K562 (cell line): ENCODE measurements around the gene IGF2. TPM values are rescaled to one million over a fixed set of nuclear protein-coding genes. Genes with fewer than 3 reads are reported as not detected.
A peak's percentile ranks its signal among the peaks of the same experiment; 100 is the strongest.

Experiments used
- ATAC-seq: fragments of 200-7000 bp; cut with Tn5 transposase; 3 replicates; pipeline ENCODE4 v1.9.1; 2020; ENCODE audit warnings: moderate library complexity
- BruUV-seq: library from RNA; stranded (reverse); fragments of 400-500 nt; replicated peaks from 2 replicates; lab custom pipeline; 2021; lab: Mats Ljungman, UMichigan
- CTCF ChIA-PET: fragments of 300-600 bp; formaldehyde crosslinking; extraction: SDS; loops from one replicate; lab custom pipeline; 2021; ENCODE audit warnings: low intra/inter-chr PET ratio; lab: Yijun Ruan, JAX
- POLR2A ChIA-PET: fragments of 300-600, 350-650 bp; sonication (Branson Sonifier 250); formaldehyde crosslinking; extraction: SDS; loops from one replicate; lab custom pipeline; 2021; ENCODE audit warnings: antibody characterized with exemption, inconsistent platforms; lab: Yijun Ruan, JAX
- DNase-seq, 4 experiments: peaks; one replicate each; pipeline versions ENCODE4 v3.0.0 to v3.0.0-alpha.2; 2011 to 2018; ENCODE audit warnings: low spot score in 3 of 4, mixed read lengths in 3 of 4; ENCODE audit errors: extremely low read depth in 1 of 4
- FAIRE-seq: peaks from 2 replicates; lab custom pipeline; 2011; peaks lifted over from hg19 to GRCh38; lab: Jason Lieb, UNC
- H2AFZ ChIP-seq: 2 replicates; pipeline ENCODE4 v1.6.0; 2011; ENCODE audit warnings: low read depth, low read length, control low read depth, inconsistent platforms
- H3K27ac ChIP-seq: fragments of 200-600 bp; 3 replicates; pipeline ENCODE4 v1.8.0; 2011; ENCODE audit warnings: low read depth, mild to moderate bottlenecking, control low read depth, inconsistent platforms, low read length, moderate library complexity, mixed read lengths; ENCODE audit errors: extremely low read depth
- H3K27me3 ChIP-seq, 2 experiments: fragments of 300-600 bp in 1 of 2; 2 replicates in 1 of 2; 3 replicates in 1 of 2; pipeline versions ENCODE4 v1.6.0 to v1.8.0; 2011; ENCODE audit warnings: inconsistent platforms in 2 of 2, low read length in 2 of 2, mild to moderate bottlenecking in 1 of 2, mixed read lengths in 1 of 2, moderate library complexity in 1 of 2; ENCODE audit not compliant: control insufficient read depth in 2 of 2, insufficient read depth in 2 of 2
- H3K36me3 ChIP-seq: fragments of 300-600 bp; 3 replicates; pipeline ENCODE4 v1.8.0; 2011; ENCODE audit warnings: mild to moderate bottlenecking, low read length, inconsistent platforms; ENCODE audit not compliant: control insufficient read depth, insufficient read depth
- H3K4me1 ChIP-seq, 2 experiments: fragments of 200-600 bp in 1 of 2; replicated peaks in 1 of 2; 2 replicates in 1 of 2; 3 replicates in 1 of 2; pipeline versions ENCODE4 v1.5.1 to v1.8.0; 2011; ENCODE audit warnings: inconsistent platforms in 2 of 2, low read length in 2 of 2, mild to moderate bottlenecking in 1 of 2, mixed read lengths in 1 of 2, moderate library complexity in 1 of 2; ENCODE audit not compliant: control insufficient read depth in 2 of 2, insufficient read depth in 2 of 2
- H3K4me2 ChIP-seq: 2 replicates; pipeline ENCODE4 v1.6.1; 2011; ENCODE audit warnings: low read length, control low read depth, inconsistent platforms, mixed read lengths; ENCODE audit not compliant: insufficient read depth
- H3K4me3 ChIP-seq: fragments of 200-600 bp; sonication (generic), shearing (Covaris generic); 2 replicates; pipeline ENCODE4 v1.5.1; 2016; ENCODE audit warnings: control low read depth, inconsistent platforms
- H3K79me2 ChIP-seq: fragments of 200-600 bp; 3 replicates; pipeline ENCODE4 v1.8.0; 2011; ENCODE audit warnings: low read length, inconsistent platforms; ENCODE audit not compliant: control insufficient read depth, insufficient read depth
- H3K9ac ChIP-seq, 2 experiments: 2 replicates each; pipeline versions ENCODE4 v1.6.0 to v1.6.1; 2011; ENCODE audit warnings: low read depth in 2 of 2, low read length in 2 of 2, control low read depth in 1 of 2, inconsistent platforms in 1 of 2, mild to moderate bottlenecking in 1 of 2, mixed read lengths in 1 of 2; ENCODE audit not compliant: insufficient read depth in 1 of 2
- H3K9me1 ChIP-seq: one replicate; pipeline ENCODE4 v1.6.0; 2011; ENCODE audit warnings: inconsistent platforms, mild to moderate bottlenecking, low read length, moderate library complexity; ENCODE audit not compliant: control insufficient read depth, insufficient read depth
- H3K9me3 ChIP-seq: replicated peaks from 2 replicates; pipeline ENCODE4 v1.5.1; 2011; ENCODE audit warnings: low read depth, low read length, inconsistent platforms; ENCODE audit not compliant: control insufficient read depth, insufficient read depth
- H4K20me1 ChIP-seq: replicated peaks from 2 replicates; pipeline ENCODE4 v1.6.1; 2011; ENCODE audit warnings: low read length, inconsistent platforms, mixed read lengths; ENCODE audit not compliant: control insufficient read depth, insufficient read depth
- ARHGAP35 ChIP-seq: fragments of 450-650 bp; IDR thresholded peaks from 2 replicates; pipeline ENCODE4 v1.6.1; 2018; ENCODE audit not compliant: partially characterized antibody
- ATF7 ChIP-seq: fragments of 450-650 bp; IDR thresholded peaks from 2 replicates; pipeline ENCODE4 v1.7.1; 2014; ENCODE audit warnings: mild to moderate bottlenecking, moderate library complexity
- FOXM1 ChIP-seq, 2 experiments: fragments of 450-650 bp in 1 of 2; sonication (generic) in 1 of 2; formaldehyde crosslinking in 1 of 2; IDR thresholded peaks; 2 replicates each; pipeline versions ENCODE4 v1.6.1 to v1.9.0; 2017 to 2022; ENCODE audit warnings: low read depth in 2 of 2, mild to moderate bottlenecking in 2 of 2, missing genetic modification reagents in 1 of 2, moderate library complexity in 1 of 2
- JUNB ChIP-seq: fragments of 450-650 bp; formaldehyde crosslinking; conservative IDR thresholded peaks from 2 replicates; pipeline ENCODE4 v1.4.0; 2020; ENCODE audit warnings: mild to moderate bottlenecking
- KDM4B ChIP-seq, 2 experiments: fragments of 450-650 bp in 1 of 2; sonication (generic) in 1 of 2; IDR thresholded peaks; 2 replicates each; pipeline ENCODE4 v1.6.1; 2016 to 2017; ENCODE audit warnings: borderline replicate concordance in 2 of 2, antibody characterized with exemption in 1 of 2, low read depth in 1 of 2, mild to moderate bottlenecking in 1 of 2
- MCM5 ChIP-seq: fragments of 450-650 bp; IDR thresholded peaks from 2 replicates; pipeline ENCODE4 v1.6.1; 2016; ENCODE audit warnings: low read depth
- MCM7 ChIP-seq, 2 experiments: fragments of 450-650 bp; IDR thresholded peaks; 2 replicates each; pipeline ENCODE4 v1.6.1; 2016 to 2018
- SRF ChIP-seq, 2 experiments: fragments of 250-450, 450-650 bp in 1 of 2; sonication (Bioruptor Pico) in 1 of 2; sonication (generic) in 1 of 2; formaldehyde crosslinking; IDR thresholded peaks; 2 replicates each; pipeline versions ENCODE4 v1.5.0 to v1.5.1; 2020 to 2022; ENCODE audit warnings: mild to moderate bottlenecking in 1 of 2, missing genetic modification reagents in 1 of 2
- SRSF3 ChIP-seq: fragments of 200-400 bp; formaldehyde crosslinking; IDR thresholded peaks from 2 replicates; pipeline ENCODE4 v1.6.1; 2016; ENCODE audit warnings: mild to moderate bottlenecking, low read length, moderate library complexity; ENCODE audit not compliant: insufficient read depth
- SRSF7 ChIP-seq: fragments of 200-400 bp; formaldehyde crosslinking; optimal IDR thresholded peaks from 2 replicates; pipeline ENCODE3; 2017; ENCODE audit warnings: mild to moderate bottlenecking, low read depth, low read length
- SUPT5H ChIP-seq: fragments of 450-650 bp; IDR thresholded peaks from 2 replicates; pipeline ENCODE4 v1.6.1; 2016
- TFAM ChIP-seq: fragments of 250-450 bp; sonication (Bioruptor Pico); conservative IDR thresholded peaks from 2 replicates; pipeline ENCODE4 v1.5.0; 2021; ENCODE audit warnings: mild to moderate bottlenecking, moderate library complexity
- XRCC3 ChIP-seq: fragments of 450-650 bp; IDR thresholded peaks from 2 replicates; pipeline ENCODE4 v1.6.1; 2017; ENCODE audit warnings: mild to moderate bottlenecking, moderate library complexity
- ZNF232 ChIP-seq: sonication (generic); formaldehyde crosslinking; IDR thresholded peaks from 2 replicates; pipeline ENCODE4 v1.8.0; 2022; ENCODE audit warnings: mild to moderate bottlenecking, missing genetic modification reagents
- WGBS: fragments of 100-300 bp; shearing (Covaris generic); methylation state at CpG from one replicate; pipeline ENCODE4 v1.1.6; 2016; ENCODE audit warnings: low coverage, mixed read lengths; ENCODE audit not compliant: insufficient coverage; ENCODE audit errors: missing lambda C conversion rate; 5-methylcytosine and 5-hydroxymethylcytosine counted together
- in situ Hi-C: fragments of 300-500 bp; cut with MboI; formaldehyde crosslinking; loops from 4 replicates; pipeline ENCODE4 v1.15.0; 2018; ENCODE audit warnings: inconsistent platforms, mixed read lengths
- intact Hi-C: fragments of 100-400 bp; cut with micrococcal nuclease; formaldehyde crosslinking; loops from 2 replicates; pipeline ENCODE4 v1.14.2; 2022
- polyA plus RNA-seq, 8 experiments: library from polyadenylated mRNA; depleted of rRNA in 4 of 8; stranded (reverse) in 5 of 8; unstranded in 3 of 8; fragments of >200 nt; fragmentation: Nextera tagmentation in 2 of 8; fragmentation: Illumina TruSeq in 1 of 8; extraction: Ambion mirVana in 2 of 8; extraction: Trizol in 1 of 8; gene quantifications; 2 replicates each; pipeline versions ENCODE4 v1.2.1 to v1.2.3, GENCODE V29; 2011 to 2014; ENCODE audit warnings: inconsistent platforms in 1 of 8, missing spikeins in 1 of 8
- total RNA-seq, 7 experiments: library from RNA; depleted of rRNA in 6 of 7; stranded (reverse); fragments of >200 nt in 6 of 7; fragmentation: Illumina TruSeq in 2 of 7; extraction: Trizol in 2 of 7; gene quantifications; 2 replicates each; pipeline versions ENCODE4 v1.2.1 to v1.2.3, GENCODE V29; 2011 to 2021; ENCODE audit warnings: low replicate concordance in 1 of 7
- TF ChIP-seq, protein P1 (sequence below), 2 experiments: fragments of 450-650 bp in 1 of 2; sonication (generic) in 1 of 2; formaldehyde crosslinking in 1 of 2; IDR thresholded peaks in 1 of 2; conservative IDR thresholded peaks in 1 of 2; 2 replicates each; pipeline versions ENCODE4 v1.6.1 to v1.8.1; 2016 to 2023; ENCODE audit warnings: mild to moderate bottlenecking in 2 of 2, moderate library complexity in 2 of 2, inconsistent platforms in 1 of 2, missing genetic modification reagents in 1 of 2
- TF ChIP-seq, protein P2 (sequence below), 3 experiments: fragments of 200-800 bp in 1 of 3; sonication (Bioruptor generic) in 1 of 3; sonication (generic) in 1 of 3; formaldehyde crosslinking in 1 of 3; IDR thresholded peaks; 2 replicates each; pipeline versions ENCODE4 v1.6.1 to v1.8.0; 2016 to 2022; ENCODE audit warnings: mild to moderate bottlenecking in 2 of 3, missing compliant biosample characterization in 2 of 3, missing genetic modification characterization in 2 of 3, missing genetic modification reagents in 1 of 3
- TF ChIP-seq, protein P3 (sequence below): fragments of 450-650 bp; formaldehyde crosslinking; IDR thresholded peaks from 2 replicates; pipeline ENCODE4 v1.4.0; 2020; ENCODE audit warnings: mild to moderate bottlenecking, moderate library complexity

The IGF2 gene
- total and polyA plus RNA-seq, 9 of the 15 experiments (the other 6 are each of a cell fraction or from before 2014, with no cell fraction given), result 0.16 TPM; not detected in 8

DNA sequence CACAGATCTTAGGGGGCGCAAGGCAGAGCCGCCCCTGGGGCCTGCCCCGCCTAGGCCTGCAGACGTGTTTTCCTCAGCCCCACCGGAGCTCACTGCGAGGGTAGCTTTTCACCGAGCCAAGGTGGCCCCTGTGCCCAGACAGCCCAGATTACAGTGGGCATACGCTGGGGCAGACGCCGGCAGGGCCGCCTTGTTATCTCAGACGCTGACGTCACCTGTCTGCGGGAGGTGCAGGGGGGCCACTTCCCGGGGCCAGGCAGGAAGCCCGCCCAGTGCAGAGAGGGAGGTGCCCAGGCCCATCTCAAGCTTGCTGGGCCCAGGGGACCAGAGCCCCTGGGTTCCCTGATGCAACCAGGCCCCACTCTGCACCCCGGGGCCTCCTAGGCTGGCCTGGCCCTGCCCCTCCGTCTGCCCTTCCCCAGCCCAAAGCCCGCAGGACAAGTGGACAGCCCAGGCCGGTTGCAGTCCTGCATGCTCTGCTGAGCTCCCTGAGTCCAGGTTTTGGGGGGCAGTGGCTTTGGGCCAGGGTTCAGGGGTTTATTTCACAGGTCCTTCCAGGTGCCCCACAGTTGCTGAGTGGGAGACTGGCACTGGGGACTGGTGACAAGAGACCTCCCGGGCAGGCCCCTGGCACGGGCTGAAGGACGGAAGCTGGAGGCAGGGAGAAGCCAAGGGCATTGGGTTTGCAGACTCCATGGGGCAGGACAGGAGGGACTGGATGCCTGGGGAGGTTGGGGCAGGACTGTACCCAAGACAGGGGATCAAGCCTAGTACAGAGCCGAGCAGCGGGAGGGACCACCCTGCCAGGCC, 38.6 kb downstream of the IGF2 start:
- peaks cover 12% of the 10 kb centered on the region; the same call in 1 of the 2 replicates for H4K20me1 ChIP-seq
- no peak for FAIRE-seq
- intact Hi-C loops (no loop called here), in situ Hi-C loops (no loop called here)
- no peaks in the 10 kb centered on the region for H3K36me3 ChIP-seq
- H3K9me1 ChIP-seq, result no peaks in the 10 kb centered on the region
- peaks cover 7 to 51% of the 10 kb centered on the region in 2 experiments; a peak in 4 of 5 replicates for H3K27me3 ChIP-seq
- H3K9me3 ChIP-seq, result no peaks in the 10 kb centered on the region
- 3% methylated on average over 18 of the region's 25 CpGs for WGBS
- no peak overlapping the region for H3K4me3 ChIP-seq
- 0 out of 4 replicates have a peak overlapping the region, but pooled peaks of 1 of the 2 experiments have one; percentile 26 for H3K9ac ChIP-seq
- DNase-seq, result peak; percentile 18 to 49 (median 42)
- no peak overlapping the region for H2AFZ ChIP-seq
- ATAC-seq, result peak; percentile 75
- H3K27ac ChIP-seq, result no peak overlapping the region
- H3K4me1 ChIP-seq, result peaks cover 0 to 22% of the 10 kb centered on the region in 2 experiments; a peak in 1 of 5 replicates
- H3K4me2 ChIP-seq, result no peak overlapping the region
- CTCF ChIA-PET, result no interaction called here
- H3K79me2 ChIP-seq, result no peaks in the 10 kb centered on the region
- no TSS peak for BruUV-seq
- POLR2A ChIA-PET, result interaction anchor here (0.6 kb wide), 1 partner anchor 78 kb away, joined by 3 read pairs; no protein-coding TSS in a partner anchor
- TF ChIP-seq, protein P1, sequence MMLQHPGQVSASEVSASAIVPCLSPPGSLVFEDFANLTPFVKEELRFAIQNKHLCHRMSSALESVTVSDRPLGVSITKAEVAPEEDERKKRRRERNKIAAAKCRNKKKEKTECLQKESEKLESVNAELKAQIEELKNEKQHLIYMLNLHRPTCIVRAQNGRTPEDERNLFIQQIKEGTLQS (IDR thresholded peaks at IDR 0.05), result peak; percentile 84
- TF ChIP-seq, protein P1 (CRISPR knock-in tag; conservative IDR thresholded peaks at IDR 0.05), result no peak
- TF ChIP-seq ARHGAP35, result no peak
- peak; percentile 91 for TF ChIP-seq ATF7
- TF ChIP-seq, protein P2, sequence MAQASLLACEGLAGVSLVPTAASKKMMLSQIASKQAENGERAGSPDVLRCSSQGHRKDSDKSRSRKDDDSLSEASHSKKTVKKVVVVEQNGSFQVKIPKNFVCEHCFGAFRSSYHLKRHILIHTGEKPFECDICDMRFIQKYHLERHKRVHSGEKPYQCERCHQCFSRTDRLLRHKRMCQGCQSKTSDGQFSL (CRISPR knock-in tag; IDR thresholded peaks at IDR 0.05), result 0 out of 2 replicates have a peak, but pooled peaks have one; percentile 21
- TF ChIP-seq, protein P2 (tag; IDR thresholded peaks at IDR 0.05), result no peak
- TF ChIP-seq SRSF3, result no peak
- no peak for TF ChIP-seq TFAM
- no peak for TF ChIP-seq SRSF7
- TF ChIP-seq, protein P3, sequence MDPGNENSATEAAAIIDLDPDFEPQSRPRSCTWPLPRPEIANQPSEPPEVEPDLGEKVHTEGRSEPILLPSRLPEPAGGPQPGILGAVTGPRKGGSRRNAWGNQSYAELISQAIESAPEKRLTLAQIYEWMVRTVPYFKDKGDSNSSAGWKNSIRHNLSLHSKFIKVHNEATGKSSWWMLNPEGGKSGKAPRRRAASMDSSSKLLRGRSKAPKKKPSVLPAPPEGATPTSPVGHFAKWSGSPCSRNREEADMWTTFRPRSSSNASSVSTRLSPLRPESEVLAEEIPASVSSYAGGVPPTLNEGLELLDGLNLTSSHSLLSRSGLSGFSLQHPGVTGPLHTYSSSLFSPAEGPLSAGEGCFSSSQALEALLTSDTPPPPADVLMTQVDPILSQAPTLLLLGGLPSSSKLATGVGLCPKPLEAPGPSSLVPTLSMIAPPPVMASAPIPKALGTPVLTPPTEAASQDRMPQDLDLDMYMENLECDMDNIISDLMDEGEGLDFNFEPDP (CRISPR knock-in tag), result no peak
- TF ChIP-seq SUPT5H, result no peak
- 0 out of 2 replicates have a peak, but pooled peaks have one; percentile 38 for TF ChIP-seq JUNB (CRISPR knock-in tag)
- TF ChIP-seq FOXM1 (IDR thresholded peaks at IDR 0.05; ENCODE audit: low read depth), result no peak
- no peak for TF ChIP-seq FOXM1 (CRISPR knock-in tag; IDR thresholded peaks at IDR 0.05; ENCODE audit: low read depth)
- TF ChIP-seq XRCC3, result no peak
- no peak for TF ChIP-seq MCM5
- peak in 1 of 2 experiments; percentile 68; a peak in 1 of 4 replicates for TF ChIP-seq KDM4B (IDR thresholded peaks at IDR 0.05; ENCODE audit: borderline replicate concordance in 2 of 2, low read depth in 1 of 2)
- no peak for TF ChIP-seq ZNF232 (CRISPR knock-in tag)
- TF ChIP-seq SRF (CRISPR knock-in tag; IDR thresholded peaks at IDR 0.05), result no peak
- TF ChIP-seq MCM7 (IDR thresholded peaks at IDR 0.05), result no peak
